Testis (tissue), 2 donors: ENCODE data around the gene CACNA1I.

Experiments
- POLR2A ChIP-seq: fragments of 450-650 bp; IDR thresholded peaks from one replicate; pipeline ENCODE4 v1.6.1; 2017; ENCODE audit warnings: antibody characterized with exemption, mild to moderate bottlenecking, moderate library complexity
- TF ChIP-seq, protein P1 (sequence below), 3 experiments: fragments of 450-650 bp in 2 of 3; fragments of 200-600 bp in 1 of 3; sonication (generic) in 1 of 3; IDR thresholded peaks; one replicate each; pipeline ENCODE4 v1.5.1; 2016 to 2019; ENCODE audit warnings: antibody characterized with exemption in 3 of 3, mild to moderate bottlenecking in 2 of 3, moderate library complexity in 1 of 3

DNA sequence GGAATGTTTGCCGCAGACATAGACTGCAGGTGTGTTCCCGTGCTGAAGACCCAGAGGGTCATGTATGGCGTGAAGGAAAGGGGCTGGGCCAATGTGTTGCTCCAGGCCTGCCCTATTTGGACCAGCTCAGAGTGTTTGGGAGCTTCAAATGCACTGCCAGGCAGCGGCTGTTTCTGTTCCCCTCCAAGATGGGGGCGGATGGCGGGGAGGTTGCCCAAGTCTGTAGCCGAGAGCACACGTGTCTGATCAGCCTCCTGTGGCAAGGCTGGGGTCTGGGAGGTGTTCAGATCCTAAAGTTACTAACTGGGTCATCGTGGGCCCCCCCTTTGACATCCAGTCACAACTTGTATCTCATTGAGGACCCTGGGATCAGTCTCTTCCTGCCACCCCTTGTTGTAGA is 45.5 kb downstream of the CACNA1I start:
- no peak for TF ChIP-seq POLR2A
- TF ChIP-seq, protein P1, sequence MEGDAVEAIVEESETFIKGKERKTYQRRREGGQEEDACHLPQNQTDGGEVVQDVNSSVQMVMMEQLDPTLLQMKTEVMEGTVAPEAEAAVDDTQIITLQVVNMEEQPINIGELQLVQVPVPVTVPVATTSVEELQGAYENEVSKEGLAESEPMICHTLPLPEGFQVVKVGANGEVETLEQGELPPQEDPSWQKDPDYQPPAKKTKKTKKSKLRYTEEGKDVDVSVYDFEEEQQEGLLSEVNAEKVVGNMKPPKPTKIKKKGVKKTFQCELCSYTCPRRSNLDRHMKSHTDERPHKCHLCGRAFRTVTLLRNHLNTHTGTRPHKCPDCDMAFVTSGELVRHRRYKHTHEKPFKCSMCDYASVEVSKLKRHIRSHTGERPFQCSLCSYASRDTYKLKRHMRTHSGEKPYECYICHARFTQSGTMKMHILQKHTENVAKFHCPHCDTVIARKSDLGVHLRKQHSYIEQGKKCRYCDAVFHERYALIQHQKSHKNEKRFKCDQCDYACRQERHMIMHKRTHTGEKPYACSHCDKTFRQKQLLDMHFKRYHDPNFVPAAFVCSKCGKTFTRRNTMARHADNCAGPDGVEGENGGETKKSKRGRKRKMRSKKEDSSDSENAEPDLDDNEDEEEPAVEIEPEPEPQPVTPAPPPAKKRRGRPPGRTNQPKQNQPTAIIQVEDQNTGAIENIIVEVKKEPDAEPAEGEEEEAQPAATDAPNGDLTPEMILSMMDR (IDR thresholded peaks at IDR 0.05) = no peak
